DND-41 (cell line): Measurements from ENCODE around the gene TET1.

ENCODE experiments used
- EZH2 ChIP-seq: IDR thresholded peaks from 3 replicates; pipeline ENCODE4 v1.6.1; 2012; ENCODE audit warnings: borderline replicate concordance, low read depth, mild to moderate bottlenecking, moderate library complexity, low read length, inconsistent platforms; ENCODE audit not compliant: severe bottlenecking
- TF ChIP-seq, protein P1 (sequence below): IDR thresholded peaks from 2 replicates; pipeline ENCODE4 v1.5.1; 2012; ENCODE audit warnings: borderline replicate concordance, low read length, moderate library complexity, mild to moderate bottlenecking; ENCODE audit not compliant: poor library complexity, severe bottlenecking; ENCODE audit errors: extremely low read depth

DNA sequence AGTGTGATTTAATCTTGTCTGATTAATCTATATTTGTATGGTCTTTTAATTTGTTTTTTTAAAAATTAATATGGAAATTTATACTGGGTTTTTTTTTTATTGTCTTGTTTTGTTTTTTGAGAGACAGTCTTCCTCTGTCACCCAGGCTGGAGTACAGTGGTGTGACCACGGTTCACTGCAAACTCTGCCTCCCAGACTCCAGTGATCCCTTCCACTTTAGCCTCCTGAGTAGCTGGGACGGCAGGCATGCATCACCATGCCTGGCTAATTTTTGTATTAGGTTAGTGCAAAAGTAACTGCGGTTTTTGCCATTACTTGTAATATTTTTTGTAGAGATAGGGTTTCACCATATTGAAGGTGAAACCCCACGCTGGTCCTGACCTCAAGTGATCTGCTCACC lies 73.1 kb downstream of the TET1 start:
- TF ChIP-seq, protein P1, sequence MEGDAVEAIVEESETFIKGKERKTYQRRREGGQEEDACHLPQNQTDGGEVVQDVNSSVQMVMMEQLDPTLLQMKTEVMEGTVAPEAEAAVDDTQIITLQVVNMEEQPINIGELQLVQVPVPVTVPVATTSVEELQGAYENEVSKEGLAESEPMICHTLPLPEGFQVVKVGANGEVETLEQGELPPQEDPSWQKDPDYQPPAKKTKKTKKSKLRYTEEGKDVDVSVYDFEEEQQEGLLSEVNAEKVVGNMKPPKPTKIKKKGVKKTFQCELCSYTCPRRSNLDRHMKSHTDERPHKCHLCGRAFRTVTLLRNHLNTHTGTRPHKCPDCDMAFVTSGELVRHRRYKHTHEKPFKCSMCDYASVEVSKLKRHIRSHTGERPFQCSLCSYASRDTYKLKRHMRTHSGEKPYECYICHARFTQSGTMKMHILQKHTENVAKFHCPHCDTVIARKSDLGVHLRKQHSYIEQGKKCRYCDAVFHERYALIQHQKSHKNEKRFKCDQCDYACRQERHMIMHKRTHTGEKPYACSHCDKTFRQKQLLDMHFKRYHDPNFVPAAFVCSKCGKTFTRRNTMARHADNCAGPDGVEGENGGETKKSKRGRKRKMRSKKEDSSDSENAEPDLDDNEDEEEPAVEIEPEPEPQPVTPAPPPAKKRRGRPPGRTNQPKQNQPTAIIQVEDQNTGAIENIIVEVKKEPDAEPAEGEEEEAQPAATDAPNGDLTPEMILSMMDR = no peak
- no peak for TF ChIP-seq EZH2
